Upper lobe of left lung (tissue), 6 donors: ENCODE results near the gene UBASH3B. TPM values are rescaled to one million over a fixed set of nuclear protein-coding genes. Genes with fewer than 3 reads are reported as not detected.
A peak's percentile ranks its signal among the peaks of the same experiment; 100 is the strongest.

Experiments used
- ATAC-seq, 2 donors: fragments of 200-7000 bp; cut with Tn5 transposase; one replicate each; pipeline ENCODE4 v1.9.1; 2022; ENCODE audit warnings: mild to moderate bottlenecking in 2 of 2, moderate library complexity in 2 of 2; ENCODE audit not compliant: low FRiP score in 2 of 2
- DNase-seq, 2 donors: peaks; one replicate each; pipeline ENCODE4 v3.0.0-alpha.2; 2019 to 2020
- H3K27ac ChIP-seq, 4 donors: fragments of 200-600 bp; sonication (generic); one replicate each; pipeline ENCODE4 v1.5.1; 2016 to 2019
- H3K27me3 ChIP-seq, 4 donors: fragments of 200-600 bp; sonication (generic); one replicate each; pipeline ENCODE4 v1.5.1; 2017 to 2019
- H3K36me3 ChIP-seq, 4 donors: fragments of 200-600 bp; sonication (generic); one replicate each; pipeline ENCODE4 v1.5.1; 2016 to 2019
- H3K4me1 ChIP-seq, 4 donors: fragments of 200-600 bp; sonication (generic); one replicate each; pipeline ENCODE4 v1.5.1; 2018 to 2019
- H3K4me3 ChIP-seq, 4 donors: fragments of 200-600 bp; sonication (generic); one replicate each; pipeline ENCODE4 v1.5.1; 2017 to 2019; ENCODE audit warnings: mild to moderate bottlenecking in 2 of 4, moderate library complexity in 1 of 4
- H3K9me3 ChIP-seq, 4 donors: fragments of 200-600 bp; sonication (generic); one replicate each; pipeline ENCODE4 v1.5.1; 2018 to 2019
- EP300 ChIP-seq, 4 donors: sonication (generic); formaldehyde crosslinking; IDR thresholded peaks; one replicate each; pipeline ENCODE4 v1.5.1; 2017; ENCODE audit warnings: antibody characterized with exemption in 4 of 4, control low read depth in 2 of 4
- POLR2A ChIP-seq, 4 donors: fragments of 450-650 bp; IDR thresholded peaks; one replicate each; pipeline ENCODE4 v1.5.1; 2016 to 2017; ENCODE audit warnings: antibody characterized with exemption in 4 of 4, mild to moderate bottlenecking in 2 of 4
- POLR2AphosphoS5 ChIP-seq, 2 donors: sonication (generic); formaldehyde crosslinking; IDR thresholded peaks; one replicate each; pipeline ENCODE4 v1.5.1; 2017; ENCODE audit warnings: antibody characterized with exemption in 2 of 2
- WGBS, 2 donors: methylation state at CpG; one replicate each; pipeline ENCODE4 v1.1.5; 2017 to 2018; 5-methylcytosine and 5-hydroxymethylcytosine counted together
- total RNA-seq, 6 donors: library from RNA; depleted of rRNA in 4 of 6; stranded (reverse); fragments of >200 nt in 4 of 6; gene quantifications; one replicate each; pipeline versions ENCODE4 v1.1.0 to v1.2.1, GENCODE V29; 2016 to 2021
- TF ChIP-seq, protein P1 (sequence below), 6 experiments: fragments of 450-650 bp in 4 of 6; fragments of 200-600 bp in 2 of 6; sonication (generic) in 2 of 6; IDR thresholded peaks; one replicate each; pipeline ENCODE4 v1.5.1; 2016 to 2019; ENCODE audit warnings: antibody characterized with exemption in 6 of 6
- donor health status: DM: no; HTN: no; CAD: no; lungs with moderate emphysema.
- donor health status: DM: no; HTN: yes; CAD: no; lungs with severe emphysema.

UBASH3B gene
- total RNA-seq, 6 donors from 2014 or later, result 24.0 to 54.2 (median 40.4) TPM

DNA sequence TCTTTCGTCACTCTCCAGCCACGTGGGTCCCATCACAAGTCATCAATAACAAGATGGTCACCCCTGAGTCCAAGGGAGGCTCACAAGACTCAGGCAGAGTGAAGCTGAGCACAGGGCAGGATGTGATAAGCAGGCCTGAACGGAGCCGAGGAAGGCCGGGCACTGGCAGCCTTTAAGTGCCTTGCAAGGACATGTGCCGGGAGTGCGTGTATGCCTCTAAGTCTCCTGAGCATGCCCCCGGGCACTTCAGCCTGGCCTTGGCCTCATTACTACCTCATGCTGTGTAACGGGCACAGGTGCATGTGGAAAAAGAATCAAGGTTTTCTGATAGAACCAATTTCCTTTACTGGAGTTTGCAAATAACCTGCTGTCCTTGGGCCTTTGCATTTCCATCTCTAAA lies 55.8 kb downstream of the UBASH3B start:
- Histone ChIP-seq H3K27ac (no peak overlapping the region), H3K4me1 (peaks cover 6 to 10% (median 7%) of the 10 kb centered on the region in 4 donors), H3K9me3 (no peaks in the 10 kb centered on the region), H3K27me3 (no peaks in the 10 kb centered on the region), H3K36me3 (no peaks in the 10 kb centered on the region), H3K4me3 (no peak overlapping the region)
- ATAC-seq (no peak), DNase-seq (no peak)
- WGBS, 2 donors, result 83 to 87% methylated on average over 5 to 9 of the region's 9 CpGs
- TF ChIP-seq POLR2AphosphoS5 (IDR thresholded peaks at IDR 0.05) (no peak), POLR2A (IDR thresholded peaks at IDR 0.05) (no peak)
- TF ChIP-seq, protein P1, sequence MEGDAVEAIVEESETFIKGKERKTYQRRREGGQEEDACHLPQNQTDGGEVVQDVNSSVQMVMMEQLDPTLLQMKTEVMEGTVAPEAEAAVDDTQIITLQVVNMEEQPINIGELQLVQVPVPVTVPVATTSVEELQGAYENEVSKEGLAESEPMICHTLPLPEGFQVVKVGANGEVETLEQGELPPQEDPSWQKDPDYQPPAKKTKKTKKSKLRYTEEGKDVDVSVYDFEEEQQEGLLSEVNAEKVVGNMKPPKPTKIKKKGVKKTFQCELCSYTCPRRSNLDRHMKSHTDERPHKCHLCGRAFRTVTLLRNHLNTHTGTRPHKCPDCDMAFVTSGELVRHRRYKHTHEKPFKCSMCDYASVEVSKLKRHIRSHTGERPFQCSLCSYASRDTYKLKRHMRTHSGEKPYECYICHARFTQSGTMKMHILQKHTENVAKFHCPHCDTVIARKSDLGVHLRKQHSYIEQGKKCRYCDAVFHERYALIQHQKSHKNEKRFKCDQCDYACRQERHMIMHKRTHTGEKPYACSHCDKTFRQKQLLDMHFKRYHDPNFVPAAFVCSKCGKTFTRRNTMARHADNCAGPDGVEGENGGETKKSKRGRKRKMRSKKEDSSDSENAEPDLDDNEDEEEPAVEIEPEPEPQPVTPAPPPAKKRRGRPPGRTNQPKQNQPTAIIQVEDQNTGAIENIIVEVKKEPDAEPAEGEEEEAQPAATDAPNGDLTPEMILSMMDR (IDR thresholded peaks at IDR 0.05), result no peak

DNA sequence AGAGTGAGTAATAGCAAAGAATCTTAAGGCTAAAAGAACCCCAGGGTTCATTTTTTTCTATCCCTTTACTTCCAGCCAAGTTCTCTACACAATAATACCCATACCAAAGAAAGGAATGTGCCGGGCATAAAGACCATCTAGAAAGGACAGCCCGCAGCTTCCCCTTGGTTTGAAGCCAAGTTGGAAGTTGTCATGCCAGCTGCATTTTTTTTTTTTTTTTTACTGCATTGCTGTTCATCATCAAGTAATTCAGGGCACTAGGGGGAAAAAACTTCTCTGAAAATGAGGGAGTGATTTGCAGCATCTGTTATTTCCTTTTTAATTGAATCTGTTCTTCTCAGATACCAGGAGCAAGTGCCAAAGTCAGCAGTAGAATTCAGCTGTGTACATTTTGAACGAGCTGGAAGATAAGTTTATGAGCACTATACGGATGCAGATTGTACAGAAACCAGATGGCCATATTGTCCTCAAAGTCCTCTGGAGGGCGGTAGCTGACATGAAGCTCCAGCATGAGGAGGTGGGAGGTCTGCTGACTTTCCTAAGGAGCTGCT lies 56.4 kb downstream of the UBASH3B start:
- Histone ChIP-seq H3K4me1 (peaks cover 7 to 10% (median 8%) of the 10 kb centered on the region in 4 donors), H3K9me3 (no peaks in the 10 kb centered on the region), H3K36me3 (no peaks in the 10 kb centered on the region), H3K4me3 (no peak overlapping the region), H3K27me3 (no peaks in the 10 kb centered on the region), H3K27ac (no peak overlapping the region)
- TF ChIP-seq POLR2AphosphoS5 (IDR thresholded peaks at IDR 0.05) (no peak), EP300 (IDR thresholded peaks at IDR 0.05) (no peak), POLR2A (IDR thresholded peaks at IDR 0.05) (no peak)
- TF ChIP-seq, protein P1 (IDR thresholded peaks at IDR 0.05), result no peak
- DNase-seq, result no peak
- no peak for ATAC-seq
- 27 to 35% methylated on average over 4 to 5 of the region's 5 CpGs for WGBS, 2 donors

DNA sequence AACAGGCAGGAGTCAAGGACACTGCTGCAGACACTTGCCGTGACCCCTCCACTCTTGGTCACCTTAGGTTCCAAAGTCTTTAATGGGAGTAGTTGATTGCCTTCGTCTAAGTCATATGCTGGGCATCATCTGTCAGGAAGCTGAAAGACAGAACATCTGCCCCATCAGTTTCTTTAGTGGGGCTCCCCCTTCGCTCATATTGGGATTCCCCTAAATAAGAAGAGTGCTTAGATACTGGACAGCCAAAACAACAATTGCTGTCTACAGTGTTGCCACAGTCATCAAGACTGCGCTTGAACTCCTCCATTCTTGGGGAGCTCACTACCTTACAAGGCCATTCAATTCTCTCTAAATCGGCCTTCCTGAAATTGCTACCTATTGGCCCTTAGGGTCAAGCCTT lies 58.5 kb downstream of the UBASH3B start:
- Histone ChIP-seq H3K4me1 (peaks cover 7 to 14% (median 9%) of the 10 kb centered on the region in 4 donors), H3K27ac (peak overlapping the region; percentile 32 to 71 (median 58)), H3K36me3 (no peaks in the 10 kb centered on the region), H3K9me3 (no peaks in the 10 kb centered on the region), H3K4me3 (no peak overlapping the region), H3K27me3 (no peaks in the 10 kb centered on the region)
- ATAC-seq, result no peak
- WGBS, 2 donors, result 93 to 95% methylated on average over 5 of the region's 5 CpGs
- TF ChIP-seq EP300 (IDR thresholded peaks at IDR 0.05), result no peak
- TF ChIP-seq POLR2A (IDR thresholded peaks at IDR 0.05), result no peak
- TF ChIP-seq POLR2AphosphoS5 (IDR thresholded peaks at IDR 0.05), result no peak
- TF ChIP-seq, protein P1 (IDR thresholded peaks at IDR 0.05), result no peak
- no peak for DNase-seq

DNA sequence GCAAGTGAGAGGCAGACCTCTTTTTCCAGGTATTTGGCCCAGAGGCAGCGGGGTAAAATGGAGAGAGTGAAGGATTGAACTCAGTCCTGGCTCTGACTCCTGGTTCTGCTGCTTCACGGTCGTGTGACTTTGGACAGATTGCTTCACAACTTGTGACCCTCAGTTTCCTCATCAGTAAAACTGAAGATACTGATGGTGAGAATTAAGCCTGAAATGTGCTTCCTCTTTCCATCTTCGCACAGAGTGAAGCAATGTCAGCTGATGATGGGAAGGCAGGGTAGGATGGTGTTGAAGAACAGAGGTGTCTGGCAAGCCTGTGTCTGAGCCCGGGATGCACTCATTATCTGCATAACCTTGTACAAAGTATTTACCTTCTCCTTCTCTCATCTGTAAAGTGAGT lies 59.0 kb downstream of the UBASH3B start:
- no peak overlapping the region for H3K4me3 ChIP-seq
- peak in 1 of 2 donors; percentile 68 for ATAC-seq
- peak in 1 of 2 donors; percentile 61 for DNase-seq
- no peaks in the 10 kb centered on the region for H3K9me3 ChIP-seq
- H3K27me3 ChIP-seq, result no peaks in the 10 kb centered on the region
- peak overlapping the region; percentile 32 to 71 (median 58) for H3K27ac ChIP-seq
- H3K4me1 ChIP-seq, result peaks cover 7 to 14% (median 9%) of the 10 kb centered on the region in 4 donors
- TF ChIP-seq POLR2AphosphoS5 (IDR thresholded peaks at IDR 0.05) (peak; percentile 59 to 75), POLR2A (IDR thresholded peaks at IDR 0.05) (no peak), EP300 (IDR thresholded peaks at IDR 0.05) (peak in 2 of 4 donors; percentile 55 to 73)
- TF ChIP-seq, protein P1 (IDR thresholded peaks at IDR 0.05), result no peak
- no peaks in the 10 kb centered on the region for H3K36me3 ChIP-seq
- 85 to 88% methylated on average over 5 of the region's 5 CpGs for WGBS, 2 donors
